HK-2 (cell line): ENCODE measurements around the gene RERE.
"Not testable (repeated sequence)": the region's sequence is repeated elsewhere in the genome, so short reads cannot be mapped to it uniquely, and the experiment has no call there.

Source experiments
- DNase-seq: peaks from one replicate; pipeline ENCODE4 v3.0.0-alpha.2; 2018; ENCODE audit not compliant: unreplicated experiment

RERE gene

GRCh38 chr1:8516793-8517556 is 300.5 kb downstream of the RERE start:
- no peak for DNase-seq

- DNase-seq = no peak
These were observed 301.1 kb downstream of the RERE start for GRCh38 chr1:8516278-8516777.

GRCh38 chr1:8512504-8512903 is 304.9 kb downstream of the RERE start:
- no peak for DNase-seq

- DNase-seq = no peak
These were observed 307.2 kb downstream of the RERE start for GRCh38 chr1:8510041-8510823.

GRCh38 chr1:8509579-8509978 is 307.9 kb downstream of the RERE start:
- no peak for DNase-seq

GRCh38 chr1:8506995-8507615 is 310.3 kb downstream of the RERE start:
- no peak for DNase-seq

- DNase-seq = no peak
These were observed 311.0 kb downstream of the RERE start for GRCh38 chr1:8506456-8506855.

GRCh38 chr1:8503842-8504241 is 313.6 kb downstream of the RERE start:
- no peak for DNase-seq

GRCh38 chr1:8502949-8503348 is 314.5 kb downstream of the RERE start:
- not testable (repeated sequence) for DNase-seq

- no peak for DNase-seq
These were observed 320.1 kb downstream of the RERE start for GRCh38 chr1:8497210-8497819.

- no peak for DNase-seq
These were observed 321.0 kb downstream of the RERE start for GRCh38 chr1:8496473-8496872.

GRCh38 chr1:8495928-8496401 is 321.5 kb downstream of the RERE start:
- no peak for DNase-seq

- no peak for DNase-seq
These were observed 322.8 kb downstream of the RERE start for GRCh38 chr1:8494681-8495080.

GRCh38 chr1:8493916-8494540 is 323.4 kb downstream of the RERE start:
- DNase-seq = no peak

GRCh38 chr1:8487249-8487648 is 330.2 kb downstream of the RERE start:
- DNase-seq = no peak

GRCh38 chr1:8486047-8486446 is 331.4 kb downstream of the RERE start:
- DNase-seq = no peak

GRCh38 chr1:8483586-8483985 is 333.9 kb downstream of the RERE start:
- no peak for DNase-seq

GRCh38 chr1:8482979-8483381 is 334.5 kb downstream of the RERE start:
- no peak for DNase-seq

GRCh38 chr1:8481650-8482380 is 335.6 kb downstream of the RERE start:
- DNase-seq = no peak

GRCh38 chr1:8478566-8478965 is 338.9 kb downstream of the RERE start:
- DNase-seq = no peak

- DNase-seq = no peak
These were observed 339.5 kb downstream of the RERE start for GRCh38 chr1:8477983-8478362.
